T1000 (cell line): ENCODE results near the gene NPSR1.
"Not testable (repeated sequence)": the region's sequence is repeated elsewhere in the genome, so short reads cannot be mapped to it uniquely, and the experiment has no call there.

Experiments used
- DNase-seq: peaks from one replicate; lab custom pipeline; 2025; ENCODE audit warnings: mixed read lengths; lab: John Stamatoyannopoulos, UW

The NPSR1 gene

GRCh38 chr7:34657632-34658268 is at the start of gene NPSR1:
TSS of gene NPSR1 (plus strand) at chr7:34658218. CDS start at chr7:34658413, 195 bp downstream.
- no peak for DNase-seq

GRCh38 chr7:34612661-34613060 is 45.4 kb upstream of the NPSR1 start:
- DNase-seq, result no peak

GRCh38 chr7:34620425-34620824 is 37.6 kb upstream of the NPSR1 start:
- no peak for DNase-seq

GRCh38 chr7:34622182-34622581 is 35.8 kb upstream of the NPSR1 start:
- DNase-seq, result no peak

GRCh38 chr7:34622771-34623250 is 35.2 kb upstream of the NPSR1 start:
- DNase-seq, result no peak

- DNase-seq, result not testable (repeated sequence)
Observed at GRCh38 chr7:34628618-34629017, 29.4 kb upstream of the NPSR1 start.

GRCh38 chr7:34652809-34653208 is 5.2 kb upstream of the NPSR1 start:
- no peak for DNase-seq

GRCh38 chr7:34653787-34654186 is 4.2 kb upstream of the NPSR1 start:
- DNase-seq, result no peak

- DNase-seq, result no peak
Observed at GRCh38 chr7:34655384-34655783, 2.6 kb upstream of the NPSR1 start.

GRCh38 chr7:34656041-34656440 is 2.0 kb upstream of the NPSR1 start:
- DNase-seq, result no peak

- no peak for DNase-seq
Observed at GRCh38 chr7:34659472-34660075, 1.6 kb downstream of the NPSR1 start.

- DNase-seq, result no peak
Observed at GRCh38 chr7:34662058-34662708, 4.2 kb downstream of the NPSR1 start.

GRCh38 chr7:34664755-34665154 is 6.7 kb downstream of the NPSR1 start:
- DNase-seq, result no peak

GRCh38 chr7:34672430-34672829 is 14.4 kb downstream of the NPSR1 start:
- no peak for DNase-seq

GRCh38 chr7:34673066-34673465 is 15.0 kb downstream of the NPSR1 start:
- no peak for DNase-seq

GRCh38 chr7:34675749-34676374 is 17.8 kb downstream of the NPSR1 start:
- DNase-seq, result no peak

- DNase-seq, result no peak
Observed at GRCh38 chr7:34677491-34677890, 19.5 kb downstream of the NPSR1 start.

- no peak for DNase-seq
Observed at GRCh38 chr7:34687529-34687928, 29.5 kb downstream of the NPSR1 start.

GRCh38 chr7:34696415-34696814 is 38.4 kb downstream of the NPSR1 start:
- no peak for DNase-seq

- DNase-seq, result no peak
Observed at GRCh38 chr7:34709771-34710170, 51.8 kb downstream of the NPSR1 start.

GRCh38 chr7:34718867-34719266 is 60.8 kb downstream of the NPSR1 start:
- no peak for DNase-seq

- DNase-seq, result no peak
Observed at GRCh38 chr7:34719636-34720035, 61.6 kb downstream of the NPSR1 start.

GRCh38 chr7:34720289-34720688 is 62.3 kb downstream of the NPSR1 start:
- no peak for DNase-seq
